ENCODE results near the gene COL8A1. TPM values are rescaled to one million over a fixed set of nuclear protein-coding genes. Genes with fewer than 3 reads are reported as not detected.

Gene COL8A1
- total and polyA plus RNA-seq, 9 of the 15 experiments (the other 6 are each of a cell fraction or from before 2014, with no cell fraction given), result 0.07 TPM; not detected in 8

DNA sequence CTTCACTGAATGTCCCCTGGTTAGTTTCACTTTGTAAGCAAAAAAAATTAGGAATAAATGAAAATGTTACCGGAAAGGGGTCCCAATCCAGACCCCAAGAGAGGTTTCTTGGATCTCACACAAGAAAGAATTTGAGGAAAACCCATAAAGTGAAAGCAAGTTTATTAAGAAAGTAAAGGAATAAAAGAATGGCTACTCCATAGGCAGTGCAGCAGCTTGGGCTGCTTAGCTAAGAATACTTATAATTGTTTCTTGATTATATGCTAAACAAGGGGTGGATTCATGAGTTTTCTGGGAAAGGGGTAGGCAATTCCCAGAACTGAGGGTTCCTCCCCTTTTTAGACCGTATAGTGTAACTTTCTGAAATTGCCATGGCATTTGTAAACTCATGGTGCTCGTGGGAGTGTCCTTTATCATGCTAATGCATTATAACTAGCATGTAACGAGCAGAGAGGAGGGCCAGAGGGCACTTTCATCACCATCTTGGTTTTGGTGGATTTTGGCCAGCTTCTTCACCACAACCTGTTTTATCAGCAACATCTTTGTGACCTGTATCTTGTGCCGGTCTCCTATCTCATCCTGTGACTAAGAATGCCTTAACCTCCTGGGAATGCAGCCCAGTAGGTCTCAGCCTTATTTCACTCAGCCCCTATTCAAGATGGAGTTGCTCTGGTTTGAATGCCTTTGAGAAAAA, 138.3 kb downstream of the COL8A1 start (continued):
- TF ChIP-seq HEY1 (CRISPR knock-in tag; IDR thresholded peaks at IDR 0.05; ENCODE audit: borderline replicate concordance) (peak; percentile 96), ZNF165 (CRISPR knock-in tag; IDR thresholded peaks at IDR 0.05; ENCODE audit: borderline replicate concordance) (peak; percentile 99), CREM (IDR thresholded peaks at IDR 0.05; ENCODE audit: low read depth) (no peak), ZNF212 (CRISPR knock-in tag; IDR thresholded peaks at IDR 0.05) (peak; percentile 98), ETS2 (tag; IDR thresholded peaks at IDR 0.05; ENCODE audit: borderline replicate concordance, poor library complexity, severe bottlenecking) (peak; percentile 96), MAFK (IDR thresholded peaks at IDR 0.05; ENCODE audit: low read length) (peak; percentile 10; the same call in 1 of the 2 replicates), ZNF121 (CRISPR knock-in tag; conservative IDR thresholded peaks at IDR 0.05) (no peak), YY1 (IDR thresholded peaks at IDR 0.05; ENCODE audit: borderline replicate concordance in 1 of 3, control insufficient read depth in 1 of 3, extremely low read depth in 1 of 3, insufficient read depth in 3 of 3, insufficient read length in 1 of 3, insufficient replicate concordance in 2 of 3, low read depth in 1 of 3, low read length in 2 of 3) (no peak), ATF1 (CRISPR knock-in tag; IDR thresholded peaks at IDR 0.05) (no peak), ATF1 (tag; IDR thresholded peaks at IDR 0.05) (peak; percentile 89), ZNF174 (CRISPR knock-in tag; IDR thresholded peaks at IDR 0.05) (0 out of 2 replicates have a peak, but pooled peaks have one; percentile 43), CEBPB (tag; IDR thresholded peaks at IDR 0.05) (peak; percentile 38; the same call in 1 of the 2 replicates), MTF1 (CRISPR knock-in tag; IDR thresholded peaks at IDR 0.05; ENCODE audit: borderline replicate concordance) (peak; percentile 97), C11orf30 (IDR thresholded peaks at IDR 0.05; ENCODE audit: low read depth) (peak; percentile 22; the same call in 1 of the 2 replicates)
- TF ChIP-seq, protein P1, sequence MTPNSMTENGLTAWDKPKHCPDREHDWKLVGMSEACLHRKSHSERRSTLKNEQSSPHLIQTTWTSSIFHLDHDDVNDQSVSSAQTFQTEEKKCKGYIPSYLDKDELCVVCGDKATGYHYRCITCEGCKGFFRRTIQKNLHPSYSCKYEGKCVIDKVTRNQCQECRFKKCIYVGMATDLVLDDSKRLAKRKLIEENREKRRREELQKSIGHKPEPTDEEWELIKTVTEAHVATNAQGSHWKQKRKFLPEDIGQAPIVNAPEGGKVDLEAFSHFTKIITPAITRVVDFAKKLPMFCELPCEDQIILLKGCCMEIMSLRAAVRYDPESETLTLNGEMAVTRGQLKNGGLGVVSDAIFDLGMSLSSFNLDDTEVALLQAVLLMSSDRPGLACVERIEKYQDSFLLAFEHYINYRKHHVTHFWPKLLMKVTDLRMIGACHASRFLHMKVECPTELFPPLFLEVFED (CRISPR knock-in tag; conservative IDR thresholded peaks at IDR 0.05), result peak; percentile 99
- TF ChIP-seq, protein P2, sequence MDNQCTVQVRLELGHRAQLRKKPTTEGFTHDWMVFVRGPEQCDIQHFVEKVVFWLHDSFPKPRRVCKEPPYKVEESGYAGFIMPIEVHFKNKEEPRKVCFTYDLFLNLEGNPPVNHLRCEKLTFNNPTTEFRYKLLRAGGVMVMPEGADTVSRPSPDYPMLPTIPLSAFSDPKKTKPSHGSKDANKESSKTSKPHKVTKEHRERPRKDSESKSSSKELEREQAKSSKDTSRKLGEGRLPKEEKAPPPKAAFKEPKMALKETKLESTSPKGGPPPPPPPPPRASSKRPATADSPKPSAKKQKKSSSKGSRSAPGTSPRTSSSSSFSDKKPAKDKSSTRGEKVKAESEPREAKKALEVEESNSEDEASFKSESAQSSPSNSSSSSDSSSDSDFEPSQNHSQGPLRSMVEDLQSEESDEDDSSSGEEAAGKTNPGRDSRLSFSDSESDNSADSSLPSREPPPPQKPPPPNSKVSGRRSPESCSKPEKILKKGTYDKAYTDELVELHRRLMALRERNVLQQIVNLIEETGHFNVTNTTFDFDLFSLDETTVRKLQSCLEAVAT (IDR thresholded peaks at IDR 0.05), result no peak
- TF ChIP-seq, protein P3, sequence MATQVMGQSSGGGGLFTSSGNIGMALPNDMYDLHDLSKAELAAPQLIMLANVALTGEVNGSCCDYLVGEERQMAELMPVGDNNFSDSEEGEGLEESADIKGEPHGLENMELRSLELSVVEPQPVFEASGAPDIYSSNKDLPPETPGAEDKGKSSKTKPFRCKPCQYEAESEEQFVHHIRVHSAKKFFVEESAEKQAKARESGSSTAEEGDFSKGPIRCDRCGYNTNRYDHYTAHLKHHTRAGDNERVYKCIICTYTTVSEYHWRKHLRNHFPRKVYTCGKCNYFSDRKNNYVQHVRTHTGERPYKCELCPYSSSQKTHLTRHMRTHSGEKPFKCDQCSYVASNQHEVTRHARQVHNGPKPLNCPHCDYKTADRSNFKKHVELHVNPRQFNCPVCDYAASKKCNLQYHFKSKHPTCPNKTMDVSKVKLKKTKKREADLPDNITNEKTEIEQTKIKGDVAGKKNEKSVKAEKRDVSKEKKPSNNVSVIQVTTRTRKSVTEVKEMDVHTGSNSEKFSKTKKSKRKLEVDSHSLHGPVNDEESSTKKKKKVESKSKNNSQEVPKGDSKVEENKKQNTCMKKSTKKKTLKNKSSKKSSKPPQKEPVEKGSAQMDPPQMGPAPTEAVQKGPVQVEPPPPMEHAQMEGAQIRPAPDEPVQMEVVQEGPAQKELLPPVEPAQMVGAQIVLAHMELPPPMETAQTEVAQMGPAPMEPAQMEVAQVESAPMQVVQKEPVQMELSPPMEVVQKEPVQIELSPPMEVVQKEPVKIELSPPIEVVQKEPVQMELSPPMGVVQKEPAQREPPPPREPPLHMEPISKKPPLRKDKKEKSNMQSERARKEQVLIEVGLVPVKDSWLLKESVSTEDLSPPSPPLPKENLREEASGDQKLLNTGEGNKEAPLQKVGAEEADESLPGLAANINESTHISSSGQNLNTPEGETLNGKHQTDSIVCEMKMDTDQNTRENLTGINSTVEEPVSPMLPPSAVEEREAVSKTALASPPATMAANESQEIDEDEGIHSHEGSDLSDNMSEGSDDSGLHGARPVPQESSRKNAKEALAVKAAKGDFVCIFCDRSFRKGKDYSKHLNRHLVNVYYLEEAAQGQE (IDR thresholded peaks at IDR 0.05; ENCODE audit: borderline replicate concordance), result no peak
- TF ChIP-seq, protein P3 (CRISPR knock-in tag; IDR thresholded peaks at IDR 0.05; ENCODE audit: low read depth), result peak; percentile 92
